HCT116 (cell line): ENCODE data around the gene FAM89B. TPM values are rescaled to one million over a fixed set of nuclear protein-coding genes. Genes with fewer than 3 reads are reported as not detected.

ENCODE experiments used
- ATAC-seq: fragments of 200-7000 bp; cut with Tn5 transposase; 2 replicates; pipeline ENCODE4 v1.9.1; 2020; ENCODE audit warnings: mild to moderate bottlenecking, moderate library complexity
- BruUV-seq: library from RNA; stranded (reverse); fragments of 400-500 nt; replicated peaks from 2 replicates; lab custom pipeline; 2021; lab: Mats Ljungman, UMichigan
- CTCF ChIA-PET: fragments of 300-600 bp; sonication (Branson Sonifier 250); formaldehyde crosslinking; loops from one replicate; lab custom pipeline; 2021; ENCODE audit warnings: antibody characterized with exemption; lab: Charles Lee
- POLR2A ChIA-PET: fragments of 300-600, 350-600 bp; sonication (Branson Sonifier 250); formaldehyde crosslinking; loops from one replicate; lab custom pipeline; 2021; ENCODE audit warnings: antibody characterized with exemption; lab: Charles Lee
- RAD21 ChIA-PET, 2 experiments: fragments of 300-600 bp; sonication (Branson Sonifier 250); formaldehyde crosslinking; loops; one replicate each; lab custom pipeline; 2023; ENCODE audit warnings: low total read pairs in 2 of 2; ENCODE audit not compliant: uncharacterized antibody in 2 of 2, unreplicated experiment in 2 of 2, low non-redundant PET in 1 of 2; lab: Charles Lee
- DNase-seq: peaks from one replicate; pipeline ENCODE4 v3.0.0-alpha.2; 2010; ENCODE audit warnings: low read depth, low spot score
- H2AFZ ChIP-seq: fragments of 200-600 bp; shearing (Covaris generic), sonication (generic); 2 replicates; pipeline ENCODE4 v1.6.1; 2017; ENCODE audit warnings: low read depth, mixed run types, mixed read lengths, antibody characterized with exemption, low read length; ENCODE audit not compliant: poor library complexity, severe bottlenecking
- H3K27ac ChIP-seq: 2 replicates; pipeline ENCODE4 v1.5.1; 2012; ENCODE audit warnings: low read depth, low read length
- H3K27me3 ChIP-seq: fragments of 200-600 bp; sonication (generic); 2 replicates; pipeline ENCODE4 v1.6.1; 2016; ENCODE audit warnings: mixed run types, low read length, mixed read lengths; ENCODE audit not compliant: insufficient read depth
- H3K36me3 ChIP-seq, 2 experiments: fragments of 200-500 bp in 1 of 2; fragments of 200-600 bp in 1 of 2; sonication (Bioruptor generic) in 1 of 2; sonication (generic) in 1 of 2; 2 replicates each; pipeline versions ENCODE4 v1.5.1 to v1.6.1; 2014 to 2016; ENCODE audit warnings: low read length in 2 of 2, inconsistent platforms in 1 of 2, mixed read lengths in 1 of 2, mixed run types in 1 of 2; ENCODE audit not compliant: insufficient read depth in 2 of 2, control insufficient read depth in 1 of 2
- H3K4me1 ChIP-seq, 2 experiments: fragments of 200-600 bp in 1 of 2; sonication (generic) in 1 of 2; 2 replicates each; pipeline versions ENCODE4 v1.5.1 to v1.6.1; 2012 to 2017; ENCODE audit warnings: low read length in 2 of 2, inconsistent platforms in 1 of 2, mild to moderate bottlenecking in 1 of 2, mixed read lengths in 1 of 2, mixed run types in 1 of 2, moderate library complexity in 1 of 2; ENCODE audit not compliant: insufficient read depth in 2 of 2, control insufficient read depth in 1 of 2
- H3K4me2 ChIP-seq: fragments of 200-600 bp; sonication (generic); 2 replicates; pipeline ENCODE4 v1.6.1; 2017; ENCODE audit warnings: mixed run types, low read length, mixed read lengths
- H3K4me3 ChIP-seq, 2 experiments: fragments of 200-600 bp in 1 of 2; sonication (generic) in 1 of 2; replicated peaks in 1 of 2; 2 replicates each; pipeline ENCODE4 v1.5.1; 2011 to 2016; ENCODE audit warnings: low read length in 2 of 2, control low read depth in 1 of 2, low read depth in 1 of 2, mild to moderate bottlenecking in 1 of 2, mixed read lengths in 1 of 2, mixed run types in 1 of 2
- H3K79me2 ChIP-seq: fragments of 200-600 bp; sonication (generic); 2 replicates; pipeline ENCODE4 v1.6.1; 2017; ENCODE audit warnings: mild to moderate bottlenecking, mixed run types, low read length, moderate library complexity, mixed read lengths; ENCODE audit not compliant: insufficient read depth
- H3K9ac ChIP-seq: fragments of 200-600 bp; sonication (generic); 2 replicates; pipeline ENCODE4 v1.6.1; 2016; ENCODE audit warnings: low read length, mixed read lengths
- H3K9me2 ChIP-seq: fragments of 200-600 bp; sonication (generic), shearing (Covaris generic); 2 replicates; pipeline ENCODE4 v1.6.1; 2017; ENCODE audit warnings: mixed run types, mild to moderate bottlenecking, moderate library complexity; ENCODE audit not compliant: insufficient read depth
- H3K9me3 ChIP-seq, 2 experiments: fragments of 200-500 bp in 1 of 2; fragments of 200-600 bp in 1 of 2; sonication (Bioruptor generic) in 1 of 2; sonication (generic) in 1 of 2; 2 replicates each; pipeline ENCODE4 v1.6.1; 2014 to 2017; ENCODE audit warnings: low read length in 2 of 2, mixed read lengths in 2 of 2, inconsistent platforms in 1 of 2, low read depth in 1 of 2, mild to moderate bottlenecking in 1 of 2, mixed run types in 1 of 2, moderate library complexity in 1 of 2; ENCODE audit not compliant: control insufficient read depth in 1 of 2, insufficient read depth in 1 of 2
- H4K20me1 ChIP-seq: fragments of 200-600 bp; sonication (generic), shearing (Covaris generic); 2 replicates; pipeline ENCODE4 v1.6.1; 2017; ENCODE audit warnings: mixed run types, mild to moderate bottlenecking, moderate library complexity; ENCODE audit not compliant: insufficient read depth
- EZH2phosphoT487 ChIP-seq: fragments of 200-600 bp; IDR thresholded peaks from 2 replicates; pipeline ENCODE4 v1.6.1; 2018; ENCODE audit warnings: antibody characterized with exemption, borderline replicate concordance
- FOSL1 ChIP-seq: IDR thresholded peaks from 2 replicates; pipeline ENCODE4 v1.6.1; 2012; ENCODE audit warnings: low read depth
- JUND ChIP-seq: IDR thresholded peaks from 2 replicates; pipeline ENCODE4 v1.6.1; 2012
- POLR2A ChIP-seq: IDR thresholded peaks from 2 replicates; pipeline ENCODE4 v1.7.0; 2011; ENCODE audit warnings: borderline replicate concordance; ENCODE audit not compliant: insufficient read depth, insufficient read length; ENCODE audit errors: extremely low read depth
- POLR2AphosphoS5 ChIP-seq: IDR thresholded peaks from 2 replicates; pipeline ENCODE4 v1.6.1; 2011; ENCODE audit warnings: mild to moderate bottlenecking, low read depth, low read length, moderate library complexity
- SIN3A ChIP-seq: IDR thresholded peaks from 2 replicates; pipeline ENCODE4 v1.6.1; 2012; ENCODE audit warnings: low read depth
- SP1 ChIP-seq: IDR thresholded peaks from 2 replicates; pipeline ENCODE4 v1.6.1; 2012; ENCODE audit warnings: low read depth
- YY1 ChIP-seq: IDR thresholded peaks from 2 replicates; pipeline ENCODE4 v1.6.1; 2011; ENCODE audit warnings: low read length, low read depth, moderate library complexity, mild to moderate bottlenecking; ENCODE audit not compliant: insufficient replicate concordance; ENCODE audit errors: extremely low read depth
- ZFX ChIP-seq: fragments of 450-650 bp; IDR thresholded peaks from 2 replicates; pipeline ENCODE4 v1.6.1; 2017
- ZNF274 ChIP-seq: fragments of 200-500 bp; sonication (Bioruptor generic); IDR thresholded peaks from 2 replicates; pipeline ENCODE4 v1.6.1; 2014; ENCODE audit warnings: mild to moderate bottlenecking, low read depth, low read length, inconsistent platforms
- intact Hi-C: fragments of 100-400 bp; cut with micrococcal nuclease; formaldehyde crosslinking; loops from 2 replicates; pipeline ENCODE4 v1.10.0; 2022
- total RNA-seq: library from RNA; stranded (reverse); gene quantifications from one replicate; pipeline ENCODE4 v1.2.1, GENCODE V29; 2021; ENCODE audit not compliant: unreplicated experiment
- TF ChIP-seq, protein P1 (sequence below): IDR thresholded peaks from 2 replicates; pipeline ENCODE4 v1.6.1; 2012

FAM89B gene
- total RNA-seq, 1 experiment from 2014 or later: 60.0 TPM

- H3K4me1 ChIP-seq: peaks cover 13 to 61% of the 10 kb centered on the region in 2 experiments
- no peak for TF ChIP-seq YY1
- no peak for TF ChIP-seq ZNF274
- ATAC-seq: no peak
- intact Hi-C loops: no loop called here
- H3K79me2 ChIP-seq: peaks cover 52% of the 10 kb centered on the region
- no peaks in the 10 kb centered on the region for H3K9me2 ChIP-seq
- H3K4me2 ChIP-seq: no peak overlapping the region
- no peaks in the 10 kb centered on the region for H4K20me1 ChIP-seq
- H3K9me3 ChIP-seq: no peaks in the 10 kb centered on the region
- POLR2A ChIA-PET: no interaction called here
- no peak overlapping the region for H3K9ac ChIP-seq
- no peaks in the 10 kb centered on the region for H3K27me3 ChIP-seq
- H3K27ac ChIP-seq: no peak overlapping the region
- no peak for DNase-seq
- CTCF ChIA-PET: no interaction called here
- H3K36me3 ChIP-seq: peaks cover 0 to 8% of the 10 kb centered on the region in 2 experiments; a peak in 2 of 4 replicates
- no peak overlapping the region for H3K4me3 ChIP-seq
- RAD21 ChIA-PET: no interaction called here
- no peak overlapping the region for H2AFZ ChIP-seq
- no TSS peak for BruUV-seq
These were observed 38.9 kb downstream of the FAM89B start for GRCh38 chr11:65611028-65611757.

DNA sequence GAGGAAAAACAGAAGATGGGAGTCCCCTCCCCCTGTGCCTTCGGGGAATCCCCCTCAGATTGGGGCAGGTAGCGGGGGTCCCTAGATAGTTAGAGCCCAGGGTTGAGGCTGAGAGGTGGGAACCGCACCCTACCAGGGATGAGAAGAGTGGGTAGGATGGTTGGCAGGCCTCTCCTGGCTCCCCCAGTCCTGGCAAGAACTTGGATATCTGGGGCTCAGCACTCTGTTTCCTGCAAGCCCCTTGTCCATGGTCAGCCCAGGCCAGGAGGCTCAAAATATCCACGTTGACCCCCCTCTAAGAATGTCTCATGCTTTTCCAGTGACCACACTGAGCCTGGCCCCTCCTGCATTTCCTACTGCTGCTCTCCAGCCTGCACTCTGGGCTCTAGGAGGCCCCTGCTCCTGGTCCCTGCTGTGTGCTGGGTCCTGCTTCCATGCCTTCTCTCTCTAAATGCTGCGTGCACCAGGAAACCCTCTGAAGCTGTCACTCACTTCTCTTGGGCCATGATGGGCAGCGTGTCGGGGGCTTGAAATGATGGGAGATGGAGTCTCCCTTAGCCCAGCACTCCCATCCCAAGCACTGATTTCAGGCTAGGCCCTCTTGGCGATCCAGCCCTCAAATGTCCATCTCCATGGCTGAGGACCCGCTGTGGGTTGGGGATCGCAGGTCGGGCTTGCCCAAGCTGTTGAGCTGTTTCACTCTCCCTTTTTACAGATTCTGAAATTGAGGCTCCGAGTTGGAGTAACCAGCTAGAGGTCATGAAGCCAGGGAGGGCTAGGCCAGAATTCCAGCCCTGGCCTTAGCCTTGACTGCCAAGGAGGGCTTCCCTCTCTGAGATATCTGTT is 39.6 kb downstream of the FAM89B start:
- Histone ChIP-seq H4K20me1 (no peaks in the 10 kb centered on the region), H3K9me3 (no peaks in the 10 kb centered on the region), H3K27me3 (no peaks in the 10 kb centered on the region), H3K79me2 (peaks cover 60% of the 10 kb centered on the region), H3K4me3 (no peak overlapping the region), H3K4me1 (peaks cover 11 to 60% of the 10 kb centered on the region in 2 experiments), H3K36me3 (peaks cover 0 to 6% of the 10 kb centered on the region in 2 experiments; a peak in 2 of 4 replicates), H2AFZ (no peak overlapping the region), H3K9ac (0 out of 2 replicates have a peak overlapping the region, but pooled peaks have one; percentile 84), H3K27ac (no peak overlapping the region; the same call in 1 of the 2 replicates)
- BruUV-seq: no TSS peak
- no peak for DNase-seq
- RAD21 ChIA-PET: no interaction called here
- POLR2A ChIA-PET: no interaction called here
- TF ChIP-seq POLR2A (no peak), YY1 (no peak), ZFX (no peak), POLR2AphosphoS5 (no peak), SIN3A (no peak), FOSL1 (no peak), EZH2phosphoT487 (no peak), JUND (no peak), SP1 (no peak)
- TF ChIP-seq, protein P1, sequence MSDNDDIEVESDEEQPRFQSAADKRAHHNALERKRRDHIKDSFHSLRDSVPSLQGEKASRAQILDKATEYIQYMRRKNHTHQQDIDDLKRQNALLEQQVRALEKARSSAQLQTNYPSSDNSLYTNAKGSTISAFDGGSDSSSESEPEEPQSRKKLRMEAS: no peak
- TF ChIP-seq, all 23 proteins: peak for 0
- CTCF ChIA-PET: no interaction called here
- Histone ChIP-seq H3K4me2 (peak overlapping the region; percentile 67), H3K9me2 (no peaks in the 10 kb centered on the region)
- no peak for ATAC-seq
- intact Hi-C loops: no loop called here
